SHP77 (cell line): ENCODE measurements around the gene SDK2.
A peak's percentile ranks its signal among the peaks of the same experiment; 100 is the strongest.

Experiments
- DNase-seq, 2 experiments: peaks; one replicate each; lab custom pipeline; 2025; lab: John Stamatoyannopoulos, UW

Gene SDK2

GRCh38 chr17:73553311-73553710 is 90.9 kb downstream of the SDK2 start:
- no peak for DNase-seq

- no peak for DNase-seq
Measured at GRCh38 chr17:73552300-73553048, 91.8 kb downstream of the SDK2 start.

GRCh38 chr17:73551759-73552158 is 92.5 kb downstream of the SDK2 start:
- no peak for DNase-seq

- no peak for DNase-seq
Measured at GRCh38 chr17:73551144-73551543, 93.1 kb downstream of the SDK2 start.

- no peak for DNase-seq
Measured at GRCh38 chr17:73550556-73550955, 93.7 kb downstream of the SDK2 start.

GRCh38 chr17:73549841-73550430 is 94.3 kb downstream of the SDK2 start:
- DNase-seq: peak in 1 of 2 experiments; percentile 5

GRCh38 chr17:73548620-73549311 is 95.5 kb downstream of the SDK2 start:
- no peak for DNase-seq

- no peak for DNase-seq
Measured at GRCh38 chr17:73547790-73548189, 96.5 kb downstream of the SDK2 start.

- DNase-seq: peak; percentile 31 to 65
Measured at GRCh38 chr17:73546770-73547536, 97.3 kb downstream of the SDK2 start.

GRCh38 chr17:73546114-73546513 is 98.1 kb downstream of the SDK2 start:
- no peak for DNase-seq

GRCh38 chr17:73545109-73546032 is 98.9 kb downstream of the SDK2 start:
- no peak for DNase-seq

- no peak for DNase-seq
Measured at GRCh38 chr17:73544333-73544732, 99.9 kb downstream of the SDK2 start.

GRCh38 chr17:73542323-73542722 is 101.9 kb downstream of the SDK2 start:
- no peak for DNase-seq

GRCh38 chr17:73541561-73541981 is 102.7 kb downstream of the SDK2 start:
- no peak for DNase-seq

GRCh38 chr17:73541111-73541510 is 103.1 kb downstream of the SDK2 start:
- DNase-seq: peak; percentile 6 to 65

GRCh38 chr17:73539166-73539565 is 105.1 kb downstream of the SDK2 start:
- no peak for DNase-seq

GRCh38 chr17:73538445-73538844 is 105.8 kb downstream of the SDK2 start:
- no peak for DNase-seq

- DNase-seq: no peak
Measured at GRCh38 chr17:73536700-73537605, 107.3 kb downstream of the SDK2 start.

GRCh38 chr17:73535746-73536145 is 108.5 kb downstream of the SDK2 start:
- DNase-seq: no peak

GRCh38 chr17:73534209-73534909 is 109.9 kb downstream of the SDK2 start:
- DNase-seq: no peak
